Stimulated activated CD8-positive, alpha-beta memory T cell treated with anti-CD3 and anti-CD28 coated beads, Interleukin-2, amount 100 ng/mL, for 48 hours (primary cell): ENCODE data around the gene CDH4.

Experiments used
- DNase-seq, 2 donors: peaks; one replicate each; pipeline ENCODE4 v3.0.0-alpha.2; 2020; ENCODE audit warnings: low read depth in 2 of 2

CDH4 gene

GRCh38 chr20:61655591-61655990 lies 403.5 kb downstream of the CDH4 start:
- DNase-seq: no peak

- DNase-seq: no peak
Observed at GRCh38 chr20:61656198-61656597, 404.1 kb downstream of the CDH4 start.

GRCh38 chr20:61657721-61658377 lies 405.8 kb downstream of the CDH4 start:
- DNase-seq: no peak

DNA sequence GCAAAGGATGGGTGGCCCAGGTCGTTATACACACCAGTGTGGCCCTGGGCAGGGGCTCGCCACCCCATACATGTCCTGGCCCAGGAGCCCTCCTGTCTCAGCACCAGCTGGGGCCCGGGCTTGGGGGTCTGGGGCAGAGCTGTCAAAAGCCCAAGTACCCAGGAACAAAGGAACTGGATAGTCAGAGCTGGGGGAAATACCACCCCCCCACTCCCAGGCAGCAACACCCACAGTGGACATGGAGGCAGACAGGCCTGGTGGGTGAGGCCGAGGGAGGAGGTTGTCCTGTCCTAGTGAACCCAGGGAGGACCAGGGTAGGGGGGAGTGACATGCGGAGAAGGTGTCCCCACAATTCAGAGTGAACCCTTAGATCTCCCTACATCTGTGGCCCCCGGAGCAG lies 406.5 kb downstream of the CDH4 start:
- no peak for DNase-seq

DNA sequence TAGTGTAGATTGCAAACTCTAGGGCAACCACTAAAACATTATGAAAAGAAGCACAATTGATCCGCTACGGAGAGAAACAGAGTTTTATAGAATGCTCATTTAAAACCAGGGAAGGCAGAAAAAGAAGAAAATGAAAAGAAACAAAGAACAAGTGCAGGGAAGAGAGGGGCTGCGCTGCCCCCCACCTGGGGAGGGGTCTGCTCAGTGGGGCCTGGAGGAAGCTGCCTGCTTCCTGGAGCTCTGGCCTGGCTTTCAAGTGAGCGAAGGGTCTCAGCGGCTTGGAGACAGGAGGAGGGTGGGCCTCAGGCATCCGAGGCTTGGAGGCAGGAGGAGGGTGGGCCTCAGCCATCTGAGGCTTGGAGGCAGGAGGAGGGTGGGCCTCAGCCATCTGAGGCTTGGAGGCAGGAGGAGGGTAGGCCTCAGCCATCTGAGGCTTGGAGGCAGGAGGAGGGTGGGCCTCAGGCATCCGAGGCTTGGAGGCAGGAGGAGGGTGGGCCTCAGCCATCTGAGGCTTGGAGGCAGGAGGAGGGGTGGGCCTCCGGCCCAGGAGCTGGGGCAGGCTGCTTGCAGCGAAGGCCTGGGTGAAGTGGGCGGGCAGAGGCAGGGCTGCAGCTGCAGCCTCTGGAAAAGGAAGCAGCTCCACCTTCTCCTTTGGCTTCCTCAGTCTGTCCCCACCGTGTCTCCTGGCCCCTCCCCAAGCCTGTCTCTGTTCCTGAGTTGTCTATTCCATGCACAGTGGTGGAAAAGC lies 407.4 kb downstream of the CDH4 start:
- no peak for DNase-seq

GRCh38 chr20:61659994-61660346 lies 407.9 kb downstream of the CDH4 start:
- DNase-seq: no peak

DNA sequence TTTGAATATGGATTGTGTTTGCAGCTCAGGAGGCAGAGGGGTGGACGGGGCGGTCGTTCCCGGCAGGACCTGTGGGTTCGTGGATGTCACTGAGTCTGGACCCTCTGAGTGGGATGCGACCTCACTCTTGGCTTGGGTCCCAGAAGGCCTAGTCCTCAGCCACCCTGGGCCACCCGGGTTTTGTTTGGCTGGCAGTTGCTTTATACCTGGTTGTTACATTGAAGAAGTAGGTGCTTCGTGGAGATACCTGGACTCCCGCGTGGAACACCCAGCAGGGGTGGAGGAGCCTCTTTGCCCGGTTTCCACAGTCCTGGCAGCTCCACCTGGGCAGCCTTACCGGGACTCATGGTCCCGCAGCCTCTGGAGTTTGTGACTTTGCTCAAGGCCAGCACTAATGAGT lies 408.5 kb downstream of the CDH4 start:
- no peak for DNase-seq

DNA sequence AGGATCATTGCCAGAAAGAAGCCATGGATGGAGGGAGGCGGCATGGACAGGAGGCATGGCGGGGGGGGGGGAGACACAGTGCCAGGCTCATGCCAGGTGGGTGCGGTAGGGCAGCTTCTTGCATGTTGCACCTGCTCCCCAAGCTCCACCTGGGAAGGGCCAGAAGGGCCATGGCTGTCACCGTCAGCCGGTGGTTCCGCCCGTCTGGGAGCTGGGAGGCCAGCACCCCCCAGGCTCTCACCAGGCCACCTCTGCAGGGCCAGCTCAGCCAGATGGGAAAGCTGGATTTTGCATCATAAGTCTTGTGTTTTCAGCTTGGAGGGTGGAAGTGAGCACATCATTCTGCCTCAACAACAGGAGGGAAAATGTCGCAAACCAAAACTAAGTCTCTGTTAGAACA lies 409.0 kb downstream of the CDH4 start:
- DNase-seq: no peak

DNA sequence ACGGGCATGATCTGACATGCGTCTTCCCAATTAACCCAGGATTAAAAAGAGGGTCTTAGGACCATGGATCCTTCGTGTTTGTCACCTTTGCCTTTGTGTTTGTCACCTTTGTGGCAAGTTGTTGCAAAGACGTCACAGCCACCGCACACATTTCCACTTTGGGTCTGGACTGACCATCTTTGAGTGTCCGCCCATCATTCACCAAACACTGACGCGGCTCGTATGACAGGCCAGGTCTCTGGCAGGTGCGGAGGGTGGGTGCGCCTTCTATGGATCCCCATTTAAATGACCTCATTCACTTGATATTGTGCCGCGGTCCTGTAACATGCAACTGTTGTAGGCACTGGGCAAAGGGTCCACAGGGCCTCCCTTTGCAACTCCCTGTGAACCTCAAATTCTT lies 409.5 kb downstream of the CDH4 start:
- no peak for DNase-seq

DNA sequence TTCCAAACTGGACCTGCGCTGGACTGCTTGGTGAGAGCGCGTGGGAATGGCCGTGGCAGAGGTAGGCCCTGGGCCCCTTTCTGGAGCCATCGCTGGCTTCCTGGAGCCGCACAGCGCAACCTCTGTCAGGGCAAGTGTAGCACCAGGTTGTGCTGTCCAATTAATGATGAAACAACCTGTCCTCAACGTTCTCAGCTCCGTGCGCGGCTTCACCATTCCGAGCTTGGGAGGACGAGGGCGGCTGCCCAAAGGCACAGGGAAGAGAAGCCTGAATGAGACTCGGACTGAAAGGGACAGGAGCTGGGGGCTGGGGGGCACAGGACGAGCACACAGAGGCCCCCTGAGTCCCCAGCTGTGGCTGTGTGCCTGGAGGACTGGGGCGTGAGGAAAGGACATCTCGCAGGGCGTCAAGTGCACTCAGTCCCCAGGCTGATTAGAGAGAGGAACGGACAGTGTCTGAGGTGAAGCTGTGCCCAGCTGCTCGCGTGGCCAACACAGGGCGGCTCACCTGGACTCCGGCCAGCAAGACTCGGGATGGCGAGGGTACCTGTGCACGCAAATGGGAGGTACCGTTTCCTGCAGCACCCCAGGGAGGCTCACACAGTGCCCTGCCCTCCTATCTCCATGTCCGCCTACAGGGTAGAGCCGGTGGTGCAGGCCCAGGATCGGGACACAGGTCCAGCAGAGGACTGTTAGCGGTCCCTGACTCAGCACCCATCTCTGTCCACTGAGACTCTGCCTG lies 410.3 kb downstream of the CDH4 start:
- no peak for DNase-seq

GRCh38 chr20:61662968-61663331 lies 410.9 kb downstream of the CDH4 start:
- no peak for DNase-seq

DNA sequence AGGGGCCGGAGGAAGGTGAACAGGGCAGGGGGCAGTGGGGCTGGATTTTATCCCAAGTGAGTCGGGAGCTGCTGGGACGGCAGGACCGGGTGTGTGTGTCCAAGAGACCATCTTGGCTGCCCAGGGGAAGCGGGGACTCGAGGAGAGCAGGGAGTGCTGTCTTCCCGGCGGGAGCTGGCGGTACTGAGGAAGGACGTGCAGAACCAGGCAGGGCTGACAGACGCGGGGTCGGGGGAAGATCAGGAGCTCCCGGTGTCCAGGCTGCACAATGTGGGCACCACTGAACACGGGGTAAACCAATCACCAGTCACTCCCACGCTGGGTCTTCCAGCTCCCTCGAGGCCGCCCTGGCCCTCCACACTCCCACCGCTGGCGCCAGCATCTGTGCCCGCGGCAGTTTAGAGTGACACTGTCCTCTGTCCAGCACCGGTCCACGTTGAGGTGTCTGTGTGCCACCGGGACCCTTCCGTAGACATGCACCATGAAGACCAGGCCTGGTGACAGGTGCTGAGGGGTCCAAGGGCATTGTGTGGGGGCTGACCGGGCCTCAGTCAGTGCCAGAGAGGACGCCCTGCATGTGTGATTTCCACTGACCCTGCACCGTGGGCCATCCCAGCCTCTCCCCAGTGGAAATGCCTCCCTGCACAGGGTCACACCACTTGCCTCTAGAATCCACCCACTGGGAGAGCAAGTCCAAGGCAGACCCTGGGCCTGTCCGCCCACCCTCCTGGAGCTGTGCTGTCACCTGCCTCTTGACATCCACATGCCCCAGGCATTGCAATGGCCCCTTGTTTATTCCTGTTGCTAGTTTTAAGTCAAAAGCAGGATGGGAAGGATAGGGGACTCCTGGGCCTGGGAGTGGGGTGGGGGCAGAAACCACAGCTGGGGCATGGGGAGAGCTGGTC lies 411.7 kb downstream of the CDH4 start:
- DNase-seq: no peak

- DNase-seq: no peak
Observed at GRCh38 chr20:61664556-61665320, 412.7 kb downstream of the CDH4 start.

GRCh38 chr20:61665528-61666470 lies 413.7 kb downstream of the CDH4 start:
- no peak for DNase-seq

DNA sequence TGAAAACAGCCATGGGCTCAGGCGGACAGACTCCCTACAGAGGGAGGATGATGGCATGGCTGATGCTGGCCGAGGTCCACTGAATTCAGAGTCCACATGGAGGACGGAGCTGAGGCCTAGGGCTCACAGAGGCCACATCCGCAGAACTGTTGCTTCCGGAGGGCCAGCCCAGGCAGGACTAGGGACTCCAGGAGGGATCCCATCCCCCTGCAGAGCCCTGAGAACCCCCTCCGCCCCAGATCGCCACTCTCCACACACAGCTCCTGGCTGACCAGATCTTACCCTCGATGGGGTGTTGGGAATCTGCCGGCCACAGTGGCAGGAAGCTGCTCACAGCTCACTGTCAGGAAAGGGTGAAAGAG lies 414.4 kb downstream of the CDH4 start:
- DNase-seq: no peak

DNA sequence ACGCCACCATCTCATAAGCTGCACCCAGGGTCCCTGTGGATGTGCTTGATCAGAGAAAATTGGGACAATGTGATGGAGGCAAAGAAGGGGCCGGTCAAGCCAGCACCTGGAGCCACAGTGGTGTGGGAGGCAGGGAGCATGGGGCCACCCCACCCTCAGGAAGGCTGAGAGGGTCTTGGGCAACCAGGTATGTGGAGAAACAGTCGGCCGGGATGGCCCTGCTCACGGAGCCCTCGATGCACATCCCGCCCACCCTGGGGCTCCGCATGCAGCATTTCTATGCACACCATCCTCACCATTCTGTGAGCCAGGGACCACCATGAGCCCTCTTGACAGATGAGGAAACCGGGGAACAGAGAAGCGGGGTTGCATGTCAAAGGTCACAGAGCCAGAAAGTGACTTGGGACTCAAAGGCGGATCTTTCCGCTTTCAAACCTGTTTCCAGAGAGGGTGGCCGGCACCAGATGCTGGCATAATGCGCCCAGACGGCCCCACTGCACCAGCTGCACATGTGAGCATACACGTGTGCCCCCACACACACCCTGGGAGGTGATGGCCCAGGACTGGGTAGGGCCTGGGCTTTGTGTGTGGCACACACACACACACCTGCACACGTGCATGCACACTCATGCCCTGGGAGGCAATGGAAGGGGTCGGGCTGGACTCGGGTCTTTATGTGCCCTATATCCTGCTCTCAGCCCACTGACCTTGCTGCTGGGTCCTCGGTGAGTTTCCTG lies 415.2 kb downstream of the CDH4 start:
- no peak for DNase-seq

DNA sequence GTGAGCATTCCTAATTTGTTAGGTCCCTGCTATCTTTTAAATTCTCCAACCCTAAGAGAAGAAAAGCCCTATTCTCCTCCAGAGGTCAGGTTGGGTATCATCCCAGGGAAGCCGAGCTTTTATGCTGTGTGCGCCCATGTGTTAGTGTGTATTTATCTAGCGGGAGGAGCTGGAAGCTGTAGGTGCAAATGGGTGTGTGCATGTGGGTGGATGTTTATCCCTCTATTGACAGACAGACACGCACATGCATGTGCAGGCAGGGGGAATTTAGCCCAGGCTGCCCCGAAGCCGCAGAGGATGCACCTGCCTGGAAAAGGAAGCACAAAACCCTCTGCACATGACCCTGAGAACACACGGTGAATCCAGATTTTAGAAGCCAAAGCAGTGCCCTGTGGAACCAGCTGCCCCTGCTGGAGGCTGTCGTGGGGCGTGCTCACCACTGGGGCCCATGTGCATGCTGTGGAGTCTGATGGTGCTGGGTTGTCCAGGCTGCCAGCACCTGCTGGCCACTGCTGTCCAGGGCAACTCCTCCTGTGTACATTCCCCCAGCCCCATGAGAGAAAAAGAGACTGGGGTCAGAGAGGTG lies 416.1 kb downstream of the CDH4 start:
- DNase-seq: no peak

DNA sequence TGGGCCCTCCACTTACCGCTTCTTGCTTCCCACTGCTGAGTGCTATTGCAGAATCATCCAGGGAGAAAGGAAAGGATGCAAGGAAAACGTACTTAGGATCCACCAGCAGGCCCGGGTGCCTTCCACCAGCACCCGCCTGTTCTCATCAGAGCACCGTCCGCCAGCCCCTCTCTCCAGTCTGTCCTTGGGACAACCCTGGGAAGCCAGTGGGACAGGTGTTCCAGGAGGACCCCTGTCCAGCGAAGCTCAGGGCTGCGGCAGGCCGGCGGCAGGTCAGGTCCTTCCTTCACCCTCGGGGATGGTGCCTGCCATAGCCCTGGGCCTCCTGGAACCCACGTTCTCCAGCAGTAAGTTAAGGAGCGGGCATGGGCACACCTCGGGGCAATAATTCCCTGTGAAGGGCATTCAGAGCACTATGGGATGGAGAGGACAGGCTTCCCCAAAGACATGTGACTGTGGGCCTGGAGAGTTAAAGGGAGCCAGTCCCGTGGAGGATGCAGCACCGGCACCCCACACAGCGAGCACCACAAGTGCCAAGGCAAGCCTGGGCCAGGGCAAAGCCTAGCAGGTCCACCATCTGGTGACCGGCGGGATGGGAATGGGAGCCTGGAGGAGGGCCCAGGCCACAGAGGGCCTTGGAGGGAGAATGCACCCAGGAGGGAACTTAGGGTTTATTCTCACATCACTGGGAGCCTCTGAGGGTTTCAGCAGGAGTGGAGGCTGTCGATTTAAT lies 416.9 kb downstream of the CDH4 start:
- DNase-seq: no peak
